Activated CD8-positive, alpha-beta T cell treated with anti-CD3 and anti-CD28 coated beads, Interleukin-2, amount 10 ng/mL, durations not matched to agents 7 days and 5 days (primary cell): ENCODE results near the gene SEMA3A. TPM values are rescaled to one million over a fixed set of nuclear protein-coding genes. Genes with fewer than 3 reads are reported as not detected.

Experiments
- ATAC-seq: fragments of 150-1000 bp; cut with Tn5 transposase; one replicate; pipeline ENCODE4 v1.10.0; 2021; ENCODE audit warnings: moderate library complexity
- CTCF ChIA-PET: fragments of 350-600 bp; sonication (Branson Sonifier 250); formaldehyde crosslinking; loops from one replicate; lab custom pipeline; 2021; ENCODE audit warnings: antibody characterized with exemption; lab: Charles Lee
- POLR2A ChIA-PET: fragments of 350-600 bp; sonication (Branson Sonifier 250); formaldehyde crosslinking; loops from one replicate; lab custom pipeline; 2021; ENCODE audit warnings: antibody characterized with exemption; lab: Charles Lee
- DNase-seq: peaks from one replicate; pipeline ENCODE4 v3.0.0-alpha.2; 2020
- H3K27ac Mint-ChIP-seq: one replicate; pipeline ENCODE4 v1.8.0; 2021; ENCODE audit warnings: mild to moderate bottlenecking, mixed read lengths
- H3K27me3 Mint-ChIP-seq: one replicate; pipeline ENCODE4 v1.8.0; 2021; ENCODE audit warnings: low read depth, mixed read lengths
- H3K36me3 Mint-ChIP-seq: one replicate; pipeline ENCODE4 v1.8.0; 2021; ENCODE audit warnings: low read depth, mixed read lengths
- H3K4me1 Mint-ChIP-seq: one replicate; pipeline ENCODE4 v1.8.0; 2021; ENCODE audit warnings: low read depth, mixed read lengths
- H3K4me3 Mint-ChIP-seq: one replicate; pipeline ENCODE4 v1.8.0; 2021; ENCODE audit warnings: mild to moderate bottlenecking, mixed read lengths
- H3K9me3 Mint-ChIP-seq: one replicate; pipeline ENCODE4 v1.8.0; 2022; ENCODE audit warnings: mixed read lengths; ENCODE audit not compliant: insufficient read depth
- total RNA-seq, 2 experiments: library from RNA; stranded (reverse); gene quantifications; one replicate each; pipeline ENCODE4 v1.2.3, GENCODE V29; 2021

SEMA3A gene
- total RNA-seq, 2 experiments from 2014 or later: 1.9 to 2.0 TPM

- DNase-seq (no peak), ATAC-seq (no peak)
- ChIA-PET POLR2A (no interaction called here), CTCF (no interaction called here)
- Mint-ChIP-seq H3K27me3 (no peaks in the 10 kb centered on the region), H3K27ac (no peak overlapping the region), H3K36me3 (no peaks in the 10 kb centered on the region), H3K4me1 (no peaks in the 10 kb centered on the region), H3K9me3 (no peaks in the 10 kb centered on the region), H3K4me3 (no peak overlapping the region)
Observed at GRCh38 chr7:84049071-84049836, 145.3 kb downstream of the SEMA3A start.

- H3K9me3 Mint-ChIP-seq: no peaks in the 10 kb centered on the region
- H3K36me3 Mint-ChIP-seq: no peaks in the 10 kb centered on the region
- no peak overlapping the region for H3K4me3 Mint-ChIP-seq
- H3K27me3 Mint-ChIP-seq: no peaks in the 10 kb centered on the region
- DNase-seq (no peak), ATAC-seq (no peak)
- ChIA-PET POLR2A (no interaction called here), CTCF (no interaction called here)
- H3K27ac Mint-ChIP-seq: no peak overlapping the region
- no peaks in the 10 kb centered on the region for H3K4me1 Mint-ChIP-seq
Observed at GRCh38 chr7:84047085-84047484, 147.5 kb downstream of the SEMA3A start.

GRCh38 chr7:84044834-84045233 lies 149.8 kb downstream of the SEMA3A start:
- H3K9me3 Mint-ChIP-seq: no peaks in the 10 kb centered on the region
- no peaks in the 10 kb centered on the region for H3K4me1 Mint-ChIP-seq
- CTCF ChIA-PET: no interaction called here
- no peak overlapping the region for H3K4me3 Mint-ChIP-seq
- no peak overlapping the region for H3K27ac Mint-ChIP-seq
- ATAC-seq (no peak), DNase-seq (no peak)
- H3K36me3 Mint-ChIP-seq: no peaks in the 10 kb centered on the region
- POLR2A ChIA-PET: no interaction called here
- no peaks in the 10 kb centered on the region for H3K27me3 Mint-ChIP-seq

- DNase-seq: no peak
- H3K36me3 Mint-ChIP-seq: no peaks in the 10 kb centered on the region
- ATAC-seq: no peak
- H3K27ac Mint-ChIP-seq: no peak overlapping the region
- ChIA-PET CTCF (no interaction called here), POLR2A (no interaction called here)
- no peaks in the 10 kb centered on the region for H3K4me1 Mint-ChIP-seq
- H3K4me3 Mint-ChIP-seq: no peak overlapping the region
- H3K9me3 Mint-ChIP-seq: no peaks in the 10 kb centered on the region
- H3K27me3 Mint-ChIP-seq: no peaks in the 10 kb centered on the region
Observed at GRCh38 chr7:84043661-84044191, 150.9 kb downstream of the SEMA3A start.

- no peak overlapping the region for H3K4me3 Mint-ChIP-seq
- H3K4me1 Mint-ChIP-seq: no peaks in the 10 kb centered on the region
- ChIA-PET POLR2A (no interaction called here), CTCF (no interaction called here)
- no peak overlapping the region for H3K27ac Mint-ChIP-seq
- no peak for ATAC-seq
- DNase-seq: no peak
- no peaks in the 10 kb centered on the region for H3K27me3 Mint-ChIP-seq
- H3K9me3 Mint-ChIP-seq: no peaks in the 10 kb centered on the region
- no peaks in the 10 kb centered on the region for H3K36me3 Mint-ChIP-seq
Observed at GRCh38 chr7:84042110-84042539, 152.5 kb downstream of the SEMA3A start.

GRCh38 chr7:84041649-84042048 lies 152.9 kb downstream of the SEMA3A start:
- H3K4me1 Mint-ChIP-seq: no peaks in the 10 kb centered on the region
- H3K27me3 Mint-ChIP-seq: no peaks in the 10 kb centered on the region
- no peak overlapping the region for H3K4me3 Mint-ChIP-seq
- POLR2A ChIA-PET: no interaction called here
- no peaks in the 10 kb centered on the region for H3K36me3 Mint-ChIP-seq
- DNase-seq (no peak), ATAC-seq (no peak)
- H3K27ac Mint-ChIP-seq: no peak overlapping the region
- no peaks in the 10 kb centered on the region for H3K9me3 Mint-ChIP-seq
- CTCF ChIA-PET: no interaction called here

GRCh38 chr7:84040355-84040754 lies 154.2 kb downstream of the SEMA3A start:
- H3K9me3 Mint-ChIP-seq: no peaks in the 10 kb centered on the region
- DNase-seq: no peak
- no peaks in the 10 kb centered on the region for H3K36me3 Mint-ChIP-seq
- ChIA-PET CTCF (no interaction called here), POLR2A (no interaction called here)
- no peak overlapping the region for H3K4me3 Mint-ChIP-seq
- no peak overlapping the region for H3K27ac Mint-ChIP-seq
- no peaks in the 10 kb centered on the region for H3K4me1 Mint-ChIP-seq
- H3K27me3 Mint-ChIP-seq: no peaks in the 10 kb centered on the region
- no peak for ATAC-seq

- POLR2A ChIA-PET: no interaction called here
- CTCF ChIA-PET: no interaction called here
- DNase-seq (no peak), ATAC-seq (no peak)
- H3K27me3 Mint-ChIP-seq: no peaks in the 10 kb centered on the region
- no peak overlapping the region for H3K4me3 Mint-ChIP-seq
- H3K4me1 Mint-ChIP-seq: no peaks in the 10 kb centered on the region
- H3K36me3 Mint-ChIP-seq: no peaks in the 10 kb centered on the region
- no peaks in the 10 kb centered on the region for H3K9me3 Mint-ChIP-seq
- no peak overlapping the region for H3K27ac Mint-ChIP-seq
Observed at GRCh38 chr7:84039432-84039831, 155.2 kb downstream of the SEMA3A start.

GRCh38 chr7:84027678-84028077 lies 166.9 kb downstream of the SEMA3A start:
- H3K4me1 Mint-ChIP-seq: no peaks in the 10 kb centered on the region
- H3K36me3 Mint-ChIP-seq: no peaks in the 10 kb centered on the region
- DNase-seq (no peak), ATAC-seq (no peak)
- H3K27ac Mint-ChIP-seq: no peak overlapping the region
- no peaks in the 10 kb centered on the region for H3K27me3 Mint-ChIP-seq
- no peak overlapping the region for H3K4me3 Mint-ChIP-seq
- ChIA-PET POLR2A (no interaction called here), CTCF (no interaction called here)
- H3K9me3 Mint-ChIP-seq: no peaks in the 10 kb centered on the region

- CTCF ChIA-PET: no interaction called here
- ATAC-seq: no peak
- no peaks in the 10 kb centered on the region for H3K9me3 Mint-ChIP-seq
Observed at GRCh38 chr7:84025332-84025927, 169.2 kb downstream of the SEMA3A start.

GRCh38 chr7:84022684-84023308 lies 171.8 kb downstream of the SEMA3A start:
- Mint-ChIP-seq H3K27me3 (no peaks in the 10 kb centered on the region), H3K4me1 (no peaks in the 10 kb centered on the region), H3K36me3 (no peaks in the 10 kb centered on the region), H3K9me3 (no peaks in the 10 kb centered on the region), H3K27ac (no peak overlapping the region), H3K4me3 (no peak overlapping the region)
- ATAC-seq (no peak), DNase-seq (no peak)
- POLR2A ChIA-PET: no interaction called here
- CTCF ChIA-PET: no interaction called here

More at GRCh38 chr7:84025332-84025927, 169.2 kb downstream of the SEMA3A start:
- H3K36me3 Mint-ChIP-seq: no peaks in the 10 kb centered on the region
- no peaks in the 10 kb centered on the region for H3K4me1 Mint-ChIP-seq
- H3K27ac Mint-ChIP-seq: no peak overlapping the region
- H3K4me3 Mint-ChIP-seq: no peak overlapping the region
- POLR2A ChIA-PET: no interaction called here
- no peak for DNase-seq
- no peaks in the 10 kb centered on the region for H3K27me3 Mint-ChIP-seq

- DNase-seq (no peak), ATAC-seq (no peak)
Observed at GRCh38 chr7:84022009-84022408, 172.6 kb downstream of the SEMA3A start.

More at GRCh38 chr7:84022009-84022408, 172.6 kb downstream of the SEMA3A start:
- H3K9me3 Mint-ChIP-seq: no peaks in the 10 kb centered on the region
- no peaks in the 10 kb centered on the region for H3K27me3 Mint-ChIP-seq
- no peak overlapping the region for H3K4me3 Mint-ChIP-seq
- POLR2A ChIA-PET: no interaction called here
- CTCF ChIA-PET: no interaction called here
- H3K4me1 Mint-ChIP-seq: no peaks in the 10 kb centered on the region
- no peaks in the 10 kb centered on the region for H3K36me3 Mint-ChIP-seq
- H3K27ac Mint-ChIP-seq: no peak overlapping the region
